Jurkat, Clone E6-1 (cell line): Measurements from ENCODE around the gene MAML2.

ENCODE experiments used
- DNase-seq: peaks from one replicate; pipeline ENCODE4 v3.0.0-alpha.2; 2011; ENCODE audit warnings: low read depth, low spot score
- H3K4me3 ChIP-seq: 2 replicates; pipeline ENCODE4 v1.5.1; 2011; ENCODE audit warnings: mild to moderate bottlenecking, low read length, control low read depth, moderate library complexity

The MAML2 gene

GRCh38 chr11:96051820-96052219, 291.2 kb downstream of the MAML2 start:
- H3K4me3 ChIP-seq = no peak overlapping the region
- DNase-seq = no peak

DNA sequence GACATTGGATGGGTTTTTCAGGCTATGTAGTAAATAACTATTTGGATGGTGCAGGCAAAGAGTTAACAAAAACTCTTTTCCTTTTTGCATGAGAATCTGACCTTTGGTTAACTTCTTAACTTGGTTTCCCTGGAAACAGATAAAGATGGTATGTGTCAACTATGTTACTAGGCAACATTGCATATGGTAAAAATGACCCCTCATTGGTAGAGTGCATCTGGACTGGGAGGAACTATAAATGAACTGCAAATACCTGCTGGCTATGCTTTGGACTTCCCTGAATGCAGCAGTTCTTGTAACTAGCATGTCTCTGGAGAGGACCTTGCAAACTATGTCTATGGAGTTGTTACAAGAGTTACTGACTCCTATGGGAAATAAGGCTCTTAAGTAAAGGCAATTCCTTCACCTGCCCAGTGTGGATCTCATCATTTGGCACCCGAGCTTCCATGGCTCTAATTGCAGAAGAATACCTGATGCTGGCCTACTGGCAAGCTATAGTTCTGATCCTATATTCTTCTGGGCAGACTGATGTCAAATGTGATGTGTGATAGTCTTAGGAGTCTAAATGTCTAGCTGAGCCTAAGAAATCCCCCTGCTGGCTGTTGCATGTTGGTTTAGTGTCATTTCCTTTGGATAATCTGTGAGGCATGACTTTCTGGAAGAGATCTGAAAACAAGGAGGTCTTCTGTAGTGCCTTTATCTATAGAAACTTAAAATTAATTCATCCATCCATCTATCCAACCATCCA, 292.4 kb downstream of the MAML2 start:
- H3K4me3 ChIP-seq = no peak overlapping the region
- no peak for DNase-seq

- no peak overlapping the region for H3K4me3 ChIP-seq
- DNase-seq = no peak
Measured at GRCh38 chr11:96049426-96049825, 293.6 kb downstream of the MAML2 start.

- no peak for DNase-seq
- H3K4me3 ChIP-seq = no peak overlapping the region
Measured at GRCh38 chr11:96045622-96046456, 297.2 kb downstream of the MAML2 start.

- DNase-seq = no peak
- H3K4me3 ChIP-seq = no peak overlapping the region
Measured at GRCh38 chr11:96044747-96045146, 298.2 kb downstream of the MAML2 start.

DNA sequence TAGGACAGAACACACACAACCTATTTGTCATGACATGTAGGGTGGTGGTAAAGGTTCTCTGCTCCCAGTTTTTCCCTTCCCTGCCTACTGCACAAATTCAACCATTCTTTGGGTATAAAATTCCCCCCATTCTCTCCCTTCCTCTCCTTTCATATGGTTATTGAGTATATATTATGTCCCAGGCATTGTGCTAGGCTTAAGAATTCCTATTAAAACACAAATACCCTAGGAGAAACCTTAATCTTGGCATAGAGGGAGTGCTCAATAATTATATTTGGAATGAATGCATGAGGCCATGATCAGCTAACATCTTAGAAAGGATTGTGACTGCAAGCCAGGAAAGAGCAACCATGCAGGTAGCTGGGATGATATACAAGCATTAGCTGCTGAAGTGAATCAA, 298.7 kb downstream of the MAML2 start:
- no peak for DNase-seq
- no peak overlapping the region for H3K4me3 ChIP-seq

- H3K4me3 ChIP-seq = no peak overlapping the region
- no peak for DNase-seq
Measured at GRCh38 chr11:96043291-96043690, 299.7 kb downstream of the MAML2 start.

- no peak for DNase-seq
- H3K4me3 ChIP-seq = no peak overlapping the region
Measured at GRCh38 chr11:96038046-96038445, 304.9 kb downstream of the MAML2 start.

- no peak for DNase-seq
- no peak overlapping the region for H3K4me3 ChIP-seq
Measured at GRCh38 chr11:96037405-96037949, 305.5 kb downstream of the MAML2 start.

DNA sequence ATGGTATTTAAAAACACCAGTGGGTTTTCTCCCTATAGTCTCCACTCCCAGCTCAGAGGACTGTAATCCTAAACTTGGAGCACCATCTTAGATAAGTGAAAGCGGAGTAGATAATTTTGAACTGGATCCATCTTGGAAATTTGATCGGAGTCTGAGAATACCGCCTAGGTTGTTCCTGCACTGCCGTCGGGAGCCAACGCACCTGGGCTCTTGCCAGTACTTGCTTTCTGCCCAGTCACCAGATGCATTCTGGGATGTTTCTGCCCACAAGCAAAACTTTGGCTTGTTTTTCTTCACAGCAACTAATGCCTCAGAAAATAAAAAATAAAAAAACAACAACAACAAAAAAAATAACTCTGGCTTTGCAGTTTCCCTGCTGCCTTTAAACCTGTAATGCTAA, 306.1 kb downstream of the MAML2 start:
- H3K4me3 ChIP-seq = no peak overlapping the region
- DNase-seq = no peak

DNA sequence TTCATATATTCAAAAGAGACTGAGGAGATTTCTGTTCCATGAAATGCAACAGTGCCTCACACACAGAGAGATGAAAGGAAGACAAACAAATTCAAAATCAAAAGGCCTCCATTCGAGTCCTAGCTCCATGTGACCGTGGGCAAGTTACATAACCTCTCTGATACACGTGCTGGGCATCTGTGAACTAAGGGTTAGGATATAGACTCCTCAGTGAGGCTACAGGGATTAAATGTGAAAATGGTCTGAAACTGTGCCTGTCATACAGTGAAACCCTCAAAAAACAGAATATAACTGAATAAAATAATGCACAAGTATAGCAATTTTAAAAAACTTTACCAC, 307.3 kb downstream of the MAML2 start:
- no peak for DNase-seq
- H3K4me3 ChIP-seq = no peak overlapping the region

- no peak for DNase-seq
- H3K4me3 ChIP-seq = no peak overlapping the region
Measured at GRCh38 chr11:96035031-96035739, 307.8 kb downstream of the MAML2 start.

GRCh38 chr11:96033599-96033998, 309.4 kb downstream of the MAML2 start:
- no peak overlapping the region for H3K4me3 ChIP-seq
- no peak for DNase-seq

GRCh38 chr11:96033095-96033494, 309.9 kb downstream of the MAML2 start:
- no peak for DNase-seq
- H3K4me3 ChIP-seq = no peak overlapping the region

- no peak for DNase-seq
Measured at GRCh38 chr11:96028746-96029145, 314.2 kb downstream of the MAML2 start.

DNA sequence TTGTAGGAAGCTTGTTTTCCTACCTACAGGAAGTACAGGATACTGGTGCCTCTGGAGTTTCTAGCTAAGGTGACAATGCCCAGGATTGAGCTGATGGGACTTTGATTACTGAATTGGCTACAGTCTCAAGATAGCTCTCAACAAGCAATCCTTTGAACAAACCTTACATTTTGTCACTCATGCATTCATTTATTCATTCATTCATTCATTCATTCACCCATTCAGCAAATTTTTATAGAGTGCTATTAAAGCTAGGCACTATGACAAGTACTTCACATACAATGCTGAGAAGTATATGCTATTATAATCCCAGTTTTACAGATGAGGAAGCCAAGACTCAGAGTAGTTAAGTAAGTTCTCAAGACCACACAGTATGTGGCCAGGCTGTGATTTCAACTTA, 316.0 kb downstream of the MAML2 start:
- no peak for DNase-seq
- no peak overlapping the region for H3K4me3 ChIP-seq

More at GRCh38 chr11:96028746-96029145, 314.2 kb downstream of the MAML2 start:
- H3K4me3 ChIP-seq = no peak overlapping the region

DNA sequence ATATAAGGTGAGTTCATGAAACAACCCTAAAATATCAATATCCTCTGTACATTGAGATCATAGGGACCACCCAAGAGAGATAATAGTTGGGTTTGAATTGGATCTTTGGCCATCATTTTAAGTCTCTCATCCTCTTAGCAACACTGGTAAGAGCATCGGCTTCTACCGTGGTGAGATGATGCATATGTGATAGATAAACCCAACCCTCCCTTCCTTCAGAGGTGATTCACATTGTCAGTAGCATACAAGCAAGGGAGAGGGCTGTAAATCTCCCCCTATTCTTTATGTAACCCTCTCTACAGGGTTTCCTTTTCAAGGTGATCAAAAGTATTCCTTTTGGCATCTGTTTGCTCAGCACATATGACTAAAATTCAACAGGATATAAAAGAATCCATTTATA, 316.7 kb downstream of the MAML2 start:
- no peak for DNase-seq
- H3K4me3 ChIP-seq = no peak overlapping the region

DNA sequence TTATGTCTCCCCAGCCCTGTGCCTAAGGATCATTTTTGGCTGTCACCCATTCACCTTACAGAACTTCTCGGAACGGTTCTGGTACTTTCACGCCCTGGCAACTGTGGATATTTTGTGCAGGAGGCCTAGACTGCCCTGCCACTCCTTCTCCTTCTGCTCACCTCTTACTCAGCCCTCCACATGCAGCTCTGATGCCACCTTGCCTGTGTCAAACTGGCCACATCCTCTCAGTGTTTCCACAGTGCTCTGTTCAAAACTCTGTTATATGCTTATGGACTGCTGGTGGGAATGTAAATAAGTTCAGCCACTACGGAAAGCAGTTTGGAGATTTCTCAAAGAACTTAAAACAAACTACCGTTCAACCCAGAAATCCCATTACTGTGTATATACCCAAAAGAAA, 318.3 kb downstream of the MAML2 start:
- DNase-seq = no peak
- H3K4me3 ChIP-seq = no peak overlapping the region

DNA sequence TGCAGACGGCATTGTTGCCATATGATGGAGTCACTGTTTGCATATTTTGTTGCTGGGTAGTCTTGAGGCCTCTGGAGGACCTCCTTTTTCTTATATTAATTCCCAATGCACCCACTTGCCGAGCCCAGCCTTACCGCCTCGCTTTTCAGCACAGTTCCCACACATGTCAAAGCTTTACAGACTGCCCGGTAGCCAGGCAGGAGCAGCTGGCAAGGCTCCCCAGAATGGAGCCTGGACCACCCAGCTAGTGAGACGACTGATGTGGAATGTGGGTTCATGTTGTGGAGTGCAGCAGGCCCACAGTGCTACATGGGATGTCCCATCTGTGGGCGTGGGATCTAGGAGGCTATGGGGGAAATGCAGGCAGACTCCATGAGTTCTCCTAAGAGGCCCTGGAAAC, 319.7 kb downstream of the MAML2 start:
- DNase-seq = no peak
- no peak overlapping the region for H3K4me3 ChIP-seq
